Measurements from ENCODE around the gene NCBP1. TPM values are rescaled to one million over a fixed set of nuclear protein-coding genes. Genes with fewer than 3 reads are reported as not detected.

The NCBP1 gene
- polyA plus RNA-seq, 1 of the 3 experiments (the other 2 are of a cell fraction): 11.3 TPM

- TF ChIP-seq, protein P1, sequence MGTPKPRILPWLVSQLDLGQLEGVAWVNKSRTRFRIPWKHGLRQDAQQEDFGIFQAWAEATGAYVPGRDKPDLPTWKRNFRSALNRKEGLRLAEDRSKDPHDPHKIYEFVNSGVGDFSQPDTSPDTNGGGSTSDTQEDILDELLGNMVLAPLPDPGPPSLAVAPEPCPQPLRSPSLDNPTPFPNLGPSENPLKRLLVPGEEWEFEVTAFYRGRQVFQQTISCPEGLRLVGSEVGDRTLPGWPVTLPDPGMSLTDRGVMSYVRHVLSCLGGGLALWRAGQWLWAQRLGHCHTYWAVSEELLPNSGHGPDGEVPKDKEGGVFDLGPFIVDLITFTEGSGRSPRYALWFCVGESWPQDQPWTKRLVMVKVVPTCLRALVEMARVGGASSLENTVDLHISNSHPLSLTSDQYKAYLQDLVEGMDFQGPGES (IDR thresholded peaks at IDR 0.05; ENCODE audit: low read depth, low read length): no peak
- TF ChIP-seq TCF12 (IDR thresholded peaks at IDR 0.05): peak; percentile 58
- TF ChIP-seq CTCF (IDR thresholded peaks at IDR 0.05): no peak
- TF ChIP-seq NRF1 (IDR thresholded peaks at IDR 0.05; ENCODE audit: low read depth, low read length): no peak
- TF ChIP-seq NFIC (IDR thresholded peaks at IDR 0.05; ENCODE audit: borderline replicate concordance): peak; percentile 81
- TF ChIP-seq RFX5 (IDR thresholded peaks at IDR 0.05; ENCODE audit: low read length): no peak
- TF ChIP-seq USF1 (IDR thresholded peaks at IDR 0.05; ENCODE audit: borderline replicate concordance, low read depth): no peak
- peak; percentile 65 for TF ChIP-seq JUND (IDR thresholded peaks at IDR 0.05)
Measured at GRCh38 chr9:97703437-97704344, 70.1 kb downstream of the NCBP1 start (continued).

- peaks cover 18% of the 10 kb centered on the region for H3F3A ChIP-seq (replicated peaks; ENCODE audit: insufficient read depth)
- peak overlapping the region; percentile 66 for H3K4me2 ChIP-seq
- peak overlapping the region; percentile 73 to 83 for H3K27ac ChIP-seq (ENCODE audit: low read depth in 2 of 2, low read length in 1 of 2)
- CTCF ChIA-PET: interaction anchor here (0.7 to 3.2 kb wide), 2 partner anchors 16 to 197 kb away, joined by 3 to 19 read pairs; no protein-coding TSS in a partner anchor
- no peaks in the 10 kb centered on the region for H3K9me3 ChIP-seq
- POLR2A ChIA-PET: no interaction called here
- no peaks in the 10 kb centered on the region for H3K9me2 ChIP-seq
- H3K36me3 ChIP-seq (replicated peaks in 1 of 2; ENCODE audit: control insufficient read depth in 1 of 2, insufficient read depth in 2 of 2, low read length in 1 of 2): no peaks in the 10 kb centered on the region
- H3K4me1 ChIP-seq (ENCODE audit: control insufficient read depth in 1 of 2, insufficient read depth in 2 of 2, low read depth in 1 of 2, low read length in 1 of 2): peaks cover 7 to 11% of the 10 kb centered on the region in 2 experiments; a peak in 1 of 4 replicates
- DNase-seq: no peak
- TF ChIP-seq NRF1 (IDR thresholded peaks at IDR 0.05; ENCODE audit: low read depth, low read length): no peak
- no peak for TF ChIP-seq TAF1 (IDR thresholded peaks at IDR 0.05; ENCODE audit: borderline replicate concordance, low read depth, low read length)
- no peaks in the 10 kb centered on the region for H3K27me3 ChIP-seq (ENCODE audit: insufficient read depth)
- peak overlapping the region; percentile 82 for H2AFZ ChIP-seq (ENCODE audit: low read depth)
- H3K4me3 ChIP-seq (ENCODE audit: low read depth in 2 of 2, low read length in 1 of 2): peak overlapping the region in 1 of 2 experiments; percentile 40; a peak in 1 of 4 replicates
- WGBS (ENCODE audit: low lambda C conversion rate): 82% methylated on average over 3 of the region's 3 CpGs
- H3K9ac ChIP-seq: peak overlapping the region; percentile 30; the same call in 1 of the 2 replicates
- no peaks in the 10 kb centered on the region for H3K79me2 ChIP-seq (ENCODE audit: insufficient read depth)
- no peaks in the 10 kb centered on the region for H4K20me1 ChIP-seq (ENCODE audit: insufficient read depth)
Measured at GRCh38 chr9:97704345-97704677, 70.7 kb downstream of the NCBP1 start.

GRCh38 chr9:97704851-97705250 lies 71.2 kb downstream of the NCBP1 start:
- Histone ChIP-seq H3K79me2 (ENCODE audit: insufficient read depth) (no peaks in the 10 kb centered on the region), H4K20me1 (ENCODE audit: insufficient read depth) (no peaks in the 10 kb centered on the region), H3K9me2 (no peaks in the 10 kb centered on the region), H3K4me3 (ENCODE audit: low read depth in 2 of 2, low read length in 1 of 2) (no peak overlapping the region), H2AFZ (ENCODE audit: low read depth) (no peak overlapping the region), H3K4me2 (peak overlapping the region; percentile 66; the same call in 1 of the 2 replicates), H3K27me3 (ENCODE audit: insufficient read depth) (no peaks in the 10 kb centered on the region), H3K9ac (no peak overlapping the region), H3K27ac (ENCODE audit: low read depth in 2 of 2, low read length in 1 of 2) (peak overlapping the region; percentile 73 to 83; a peak in 2 of 4 replicates), H3K4me1 (ENCODE audit: control insufficient read depth in 1 of 2, insufficient read depth in 2 of 2, low read depth in 1 of 2, low read length in 1 of 2) (peaks cover 7 to 11% of the 10 kb centered on the region in 2 experiments; a peak in 1 of 4 replicates), H3K36me3 (replicated peaks in 1 of 2; ENCODE audit: control insufficient read depth in 1 of 2, insufficient read depth in 2 of 2, low read length in 1 of 2) (no peaks in the 10 kb centered on the region), H3K9me3 (no peaks in the 10 kb centered on the region), H3F3A (replicated peaks; ENCODE audit: insufficient read depth) (peaks cover 18% of the 10 kb centered on the region)
- WGBS (ENCODE audit: low lambda C conversion rate): 86% methylated on average over 1 of the region's 4 CpGs
- POLR2A ChIA-PET: no interaction called here
- CTCF ChIA-PET: interaction anchor here (0.7 to 3.2 kb wide), 2 partner anchors 16 to 197 kb away, joined by 3 to 19 read pairs; no protein-coding TSS in a partner anchor
- no peak for DNase-seq
- TF ChIP-seq FOXJ3 (CRISPR knock-in tag; IDR thresholded peaks at IDR 0.05) (no peak), YY1 (IDR thresholded peaks at IDR 0.05; ENCODE audit: low read depth) (no peak), ELF1 (IDR thresholded peaks at IDR 0.05) (no peak), USF1 (IDR thresholded peaks at IDR 0.05; ENCODE audit: borderline replicate concordance, low read depth) (no peak), GATA2 (CRISPR knock-in tag; IDR thresholded peaks at IDR 0.05) (no peak), POLR2AphosphoS5 (IDR thresholded peaks at IDR 0.05; ENCODE audit: low read depth, low read length) (no peak), EZH2phosphoT487 (IDR thresholded peaks at IDR 0.05; ENCODE audit: borderline replicate concordance, low read depth) (no peak), FOSL2 (IDR thresholded peaks at IDR 0.05; ENCODE audit: borderline replicate concordance, low read depth) (no peak)

All from SK-N-SH (cell line).